ENCODE data around the gene MC3R.

The MC3R gene

GRCh38 chr20:56245761-56246160, 2.8 kb upstream of the MC3R start:
- no peak overlapping the region for H3K4me3 ChIP-seq (ENCODE audit: low read depth, low read length)
- TF ChIP-seq CTCF (IDR thresholded peaks at IDR 0.05; ENCODE audit: low read depth, low read length, missing control alignments) = no peak
- DNase-seq (ENCODE audit: low read depth) = no peak

GRCh38 chr20:56249244-56249955, 868 bp downstream of the MC3R start:
- no peak for DNase-seq (ENCODE audit: low read depth)

GRCh38 chr20:56249956-56250355, 1.4 kb downstream of the MC3R start:
- no peak overlapping the region for H3K4me3 ChIP-seq (ENCODE audit: low read depth, low read length)
- TF ChIP-seq CTCF (IDR thresholded peaks at IDR 0.05; ENCODE audit: low read depth, low read length, missing control alignments) = no peak
- DNase-seq (ENCODE audit: low read depth) = no peak

More at GRCh38 chr20:56249244-56249955, 868 bp downstream of the MC3R start:
- no peak overlapping the region for H3K4me3 ChIP-seq (ENCODE audit: low read depth, low read length)
- peak; percentile 87 for TF ChIP-seq CTCF (IDR thresholded peaks at IDR 0.05; ENCODE audit: low read depth, low read length, missing control alignments)

DNA sequence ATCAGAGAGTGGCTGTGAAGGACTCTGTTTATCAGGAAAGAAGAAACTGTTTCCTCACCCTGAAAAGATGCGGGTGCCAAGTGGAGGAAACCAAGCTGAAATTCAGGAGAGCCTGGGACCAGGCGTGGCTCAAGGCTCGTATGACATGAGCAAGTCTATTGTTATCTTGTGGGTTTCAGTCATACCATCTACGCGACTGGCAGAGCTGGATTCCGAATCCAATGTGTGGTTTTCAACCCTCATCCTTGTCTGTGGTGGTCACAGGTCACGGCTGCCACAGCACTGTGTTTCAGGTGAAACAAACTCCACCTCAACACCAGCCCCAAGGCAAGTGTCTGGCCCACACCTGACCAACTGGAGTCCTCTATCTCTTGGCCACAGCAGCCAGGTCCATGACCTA, 9.1 kb downstream of the MC3R start:
- DNase-seq (ENCODE audit: low read depth) = no peak
- no peak for TF ChIP-seq CTCF (IDR thresholded peaks at IDR 0.05; ENCODE audit: low read depth, low read length, missing control alignments)
- no peak overlapping the region for H3K4me3 ChIP-seq (ENCODE audit: low read depth, low read length)

GRCh38 chr20:56259948-56260347, 11.4 kb downstream of the MC3R start:
- H3K4me3 ChIP-seq (ENCODE audit: low read depth, low read length) = no peak overlapping the region
- DNase-seq (ENCODE audit: low read depth) = no peak
- no peak for TF ChIP-seq CTCF (IDR thresholded peaks at IDR 0.05; ENCODE audit: low read depth, low read length, missing control alignments)

- DNase-seq (ENCODE audit: low read depth) = no peak
- no peak overlapping the region for H3K4me3 ChIP-seq (ENCODE audit: low read depth, low read length)
- no peak for TF ChIP-seq CTCF (IDR thresholded peaks at IDR 0.05; ENCODE audit: low read depth, low read length, missing control alignments)
Observed at GRCh38 chr20:56268536-56268935, 20.0 kb downstream of the MC3R start.

- no peak for TF ChIP-seq CTCF (IDR thresholded peaks at IDR 0.05; ENCODE audit: low read depth, low read length, missing control alignments)
- no peak overlapping the region for H3K4me3 ChIP-seq (ENCODE audit: low read depth, low read length)
- no peak for DNase-seq (ENCODE audit: low read depth)
Observed at GRCh38 chr20:56271974-56272373, 23.4 kb downstream of the MC3R start.

Measured in GM12864 (cell line).